PFSK-1 (cell line): ENCODE results near the gene TTF2.

Experiments
- FOXP2 ChIP-seq: optimal IDR thresholded peaks from 2 replicates; pipeline ENCODE3; 2011; ENCODE audit warnings: borderline replicate concordance, control low read depth, inconsistent platforms; ENCODE audit not compliant: insufficient read depth; ENCODE audit errors: extremely low read length, extremely low read depth
- TAF1 ChIP-seq: IDR thresholded peaks from 2 replicates; pipeline ENCODE4 v1.6.1; 2012; ENCODE audit warnings: low read length, control low read depth, borderline replicate concordance; ENCODE audit not compliant: insufficient read depth

DNA sequence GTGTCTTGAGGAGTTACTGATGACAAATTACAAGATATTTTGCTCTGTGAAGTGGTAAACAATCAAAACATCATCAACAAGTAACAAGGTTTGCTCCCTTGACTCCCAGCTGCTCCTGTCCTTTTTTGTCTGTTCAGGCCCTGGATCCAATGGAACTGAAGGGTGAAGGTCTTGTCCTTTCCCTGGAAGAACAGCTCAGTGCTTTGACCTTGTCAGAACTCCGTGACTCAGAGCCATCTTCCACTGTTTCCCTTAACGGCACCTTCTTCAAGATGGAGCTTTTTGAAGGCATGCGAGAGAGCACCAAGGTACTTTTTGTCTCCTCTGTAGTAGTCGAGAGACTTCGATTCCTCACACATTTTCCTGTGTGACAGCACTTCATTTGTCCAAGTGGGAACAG, 32.5 kb downstream of the TTF2 start:
- no peak for TF ChIP-seq TAF1
- TF ChIP-seq FOXP2, result no peak
